ENCODE results near the gene SLC4A2.

GRCh38 chr7:151045262-151045661 is 14.1 kb upstream of the SLC4A2 start:
- TF ChIP-seq CTCF (conservative IDR thresholded peaks at IDR 0.05 in 1 of 2, IDR thresholded peaks at IDR 0.05 in 1 of 2; ENCODE audit: extremely low read depth in 1 of 2, insufficient read depth in 1 of 2, low read depth in 1 of 2, low read length in 2 of 2) = no peak
- TF ChIP-seq EZH2 (IDR thresholded peaks at IDR 0.05; ENCODE audit: borderline replicate concordance, low read length) = no peak

Measured in mammary epithelial cell (primary cell).